ENCODE measurements around the gene ARHGAP40. TPM values are rescaled to one million over a fixed set of nuclear protein-coding genes. Genes with fewer than 3 reads are reported as not detected.

ARHGAP40 gene
- total and polyA plus RNA-seq, 2 of the 13 experiments (the other 11 are each of a cell fraction or from before 2014, with no cell fraction given), result 0.75 to 2.1 TPM

DNA sequence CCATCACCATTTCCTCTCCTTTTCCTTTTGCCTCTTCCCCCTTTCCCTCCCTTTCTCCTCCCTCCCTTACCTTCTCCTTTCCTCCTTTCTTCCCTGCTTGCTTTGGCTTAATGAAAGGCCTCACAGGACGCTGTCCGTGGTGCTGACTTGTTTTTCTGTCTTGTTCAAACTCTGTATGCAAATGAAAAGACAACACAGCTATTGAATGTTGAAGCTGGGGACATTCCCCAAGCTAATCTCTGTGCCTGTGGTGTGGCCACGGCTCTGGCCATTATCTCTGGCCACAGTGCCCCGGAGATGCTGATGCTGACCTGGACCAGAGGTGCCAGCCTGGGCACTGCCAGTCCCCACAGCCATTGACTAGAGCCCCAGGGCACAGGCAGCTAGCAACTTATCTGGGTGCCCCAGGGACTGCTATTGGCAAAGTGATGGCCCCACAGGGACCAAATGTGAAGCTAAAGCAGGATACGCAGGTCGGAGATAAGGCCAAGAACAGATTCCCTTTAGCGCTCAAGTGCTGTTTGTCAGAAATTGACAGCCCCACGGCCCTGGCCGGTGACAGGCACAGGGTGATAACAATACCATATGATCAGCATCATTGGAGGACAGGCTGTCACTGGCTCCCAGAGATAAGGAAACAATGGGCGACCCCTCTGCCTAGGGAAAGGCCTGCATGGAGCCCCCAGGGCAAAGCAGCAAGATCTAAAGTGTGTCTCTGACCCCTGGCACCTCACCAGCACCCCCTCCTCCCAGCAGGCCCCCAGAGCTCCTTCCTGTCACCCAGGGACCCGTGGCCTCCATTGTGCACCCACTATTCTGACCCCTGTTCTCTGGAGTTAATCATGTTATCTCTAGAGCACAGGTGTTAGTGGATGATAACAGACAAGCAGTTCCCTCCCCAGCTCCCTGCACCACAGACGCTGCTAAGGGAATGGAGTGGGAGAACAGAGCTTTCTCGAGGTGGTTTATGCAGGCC is 91.1 kb downstream of the ARHGAP40 start (continued):
- TF ChIP-seq TP53 (CRISPR knock-in tag; conservative IDR thresholded peaks at IDR 0.05) (no peak), ZNF124 (CRISPR knock-in tag; IDR thresholded peaks at IDR 0.05) (peak; percentile 91; the same call in 1 of the 2 replicates), ZNF383 (CRISPR knock-in tag; IDR thresholded peaks at IDR 0.05; ENCODE audit: borderline replicate concordance) (no peak), BORCS8-MEF2B (CRISPR knock-in tag; IDR thresholded peaks at IDR 0.05) (peak; percentile 95), ISX (CRISPR knock-in tag; conservative IDR thresholded peaks at IDR 0.05) (no peak), NFKB2 (CRISPR knock-in tag; IDR thresholded peaks at IDR 0.05; ENCODE audit: borderline replicate concordance) (no peak; the same call in 1 of the 2 replicates), ZNF30 (CRISPR knock-in tag; IDR thresholded peaks at IDR 0.05) (no peak), GABPB1 (CRISPR knock-in tag; IDR thresholded peaks at IDR 0.05) (peak; percentile 16; the same call in 1 of the 2 replicates), SP2 (CRISPR knock-in tag; IDR thresholded peaks at IDR 0.05) (no peak), MXD4 (CRISPR knock-in tag; IDR thresholded peaks at IDR 0.05) (peak; percentile 79; the same call in 1 of the 2 replicates), PRMT3 (CRISPR knock-in tag; IDR thresholded peaks at IDR 0.05; ENCODE audit: borderline replicate concordance, low read depth) (0 out of 2 replicates have a peak, but pooled peaks have one; percentile 70), ZNF572 (CRISPR knock-in tag; IDR thresholded peaks at IDR 0.05) (no peak), HNRNPH1 (optimal IDR thresholded peaks at IDR 0.05; ENCODE audit: low read depth, low read length) (no peak), NR1H2 (CRISPR knock-in tag; IDR thresholded peaks at IDR 0.05; ENCODE audit: borderline replicate concordance, low read depth) (no peak), FOXK1 (CRISPR knock-in tag; IDR thresholded peaks at IDR 0.05; ENCODE audit: borderline replicate concordance, low read depth) (peak; percentile 90; the same call in 1 of the 2 replicates), ASH2L (IDR thresholded peaks at IDR 0.05; ENCODE audit: insufficient read length, low read depth, low read length) (no peak)
- TF ChIP-seq, protein P1, sequence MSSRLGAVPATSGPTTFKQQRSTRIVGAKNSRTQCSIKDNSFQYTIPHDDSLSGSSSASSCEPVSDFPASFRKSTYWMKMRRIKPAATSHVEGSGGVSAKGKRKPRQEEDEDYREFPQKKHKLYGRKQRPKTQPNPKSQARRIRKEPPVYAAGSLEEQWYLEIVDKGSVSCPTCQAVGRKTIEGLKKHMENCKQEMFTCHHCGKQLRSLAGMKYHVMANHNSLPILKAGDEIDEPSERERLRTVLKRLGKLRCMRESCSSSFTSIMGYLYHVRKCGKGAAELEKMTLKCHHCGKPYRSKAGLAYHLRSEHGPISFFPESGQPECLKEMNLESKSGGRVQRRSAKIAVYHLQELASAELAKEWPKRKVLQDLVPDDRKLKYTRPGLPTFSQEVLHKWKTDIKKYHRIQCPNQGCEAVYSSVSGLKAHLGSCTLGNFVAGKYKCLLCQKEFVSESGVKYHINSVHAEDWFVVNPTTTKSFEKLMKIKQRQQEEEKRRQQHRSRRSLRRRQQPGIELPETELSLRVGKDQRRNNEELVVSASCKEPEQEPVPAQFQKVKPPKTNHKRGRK (CRISPR knock-in tag; IDR thresholded peaks at IDR 0.05), result no peak
- TF ChIP-seq, protein P2, sequence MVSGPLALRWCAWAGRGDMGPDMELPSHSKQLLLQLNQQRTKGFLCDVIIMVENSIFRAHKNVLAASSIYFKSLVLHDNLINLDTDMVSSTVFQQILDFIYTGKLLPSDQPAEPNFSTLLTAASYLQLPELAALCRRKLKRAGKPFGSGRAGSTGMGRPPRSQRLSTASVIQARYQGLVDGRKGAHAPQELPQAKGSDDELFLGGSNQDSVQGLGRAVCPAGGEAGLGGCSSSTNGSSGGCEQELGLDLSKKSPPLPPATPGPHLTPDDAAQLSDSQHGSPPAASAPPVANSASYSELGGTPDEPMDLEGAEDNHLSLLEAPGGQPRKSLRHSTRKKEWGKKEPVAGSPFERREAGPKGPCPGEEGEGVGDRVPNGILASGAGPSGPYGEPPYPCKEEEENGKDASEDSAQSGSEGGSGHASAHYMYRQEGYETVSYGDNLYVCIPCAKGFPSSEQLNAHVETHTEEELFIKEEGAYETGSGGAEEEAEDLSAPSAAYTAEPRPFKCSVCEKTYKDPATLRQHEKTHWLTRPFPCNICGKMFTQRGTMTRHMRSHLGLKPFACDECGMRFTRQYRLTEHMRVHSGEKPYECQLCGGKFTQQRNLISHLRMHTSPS (CRISPR knock-in tag; IDR thresholded peaks at IDR 0.05; ENCODE audit: low read depth), result no peak
- TF ChIP-seq, protein P3, sequence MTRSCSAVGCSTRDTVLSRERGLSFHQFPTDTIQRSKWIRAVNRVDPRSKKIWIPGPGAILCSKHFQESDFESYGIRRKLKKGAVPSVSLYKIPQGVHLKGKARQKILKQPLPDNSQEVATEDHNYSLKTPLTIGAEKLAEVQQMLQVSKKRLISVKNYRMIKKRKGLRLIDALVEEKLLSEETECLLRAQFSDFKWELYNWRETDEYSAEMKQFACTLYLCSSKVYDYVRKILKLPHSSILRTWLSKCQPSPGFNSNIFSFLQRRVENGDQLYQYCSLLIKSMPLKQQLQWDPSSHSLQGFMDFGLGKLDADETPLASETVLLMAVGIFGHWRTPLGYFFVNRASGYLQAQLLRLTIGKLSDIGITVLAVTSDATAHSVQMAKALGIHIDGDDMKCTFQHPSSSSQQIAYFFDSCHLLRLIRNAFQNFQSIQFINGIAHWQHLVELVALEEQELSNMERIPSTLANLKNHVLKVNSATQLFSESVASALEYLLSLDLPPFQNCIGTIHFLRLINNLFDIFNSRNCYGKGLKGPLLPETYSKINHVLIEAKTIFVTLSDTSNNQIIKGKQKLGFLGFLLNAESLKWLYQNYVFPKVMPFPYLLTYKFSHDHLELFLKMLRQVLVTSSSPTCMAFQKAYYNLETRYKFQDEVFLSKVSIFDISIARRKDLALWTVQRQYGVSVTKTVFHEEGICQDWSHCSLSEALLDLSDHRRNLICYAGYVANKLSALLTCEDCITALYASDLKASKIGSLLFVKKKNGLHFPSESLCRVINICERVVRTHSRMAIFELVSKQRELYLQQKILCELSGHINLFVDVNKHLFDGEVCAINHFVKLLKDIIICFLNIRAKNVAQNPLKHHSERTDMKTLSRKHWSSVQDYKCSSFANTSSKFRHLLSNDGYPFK (CRISPR knock-in tag; IDR thresholded peaks at IDR 0.05; ENCODE audit: borderline replicate concordance), result no peak
- TF ChIP-seq, protein P4, sequence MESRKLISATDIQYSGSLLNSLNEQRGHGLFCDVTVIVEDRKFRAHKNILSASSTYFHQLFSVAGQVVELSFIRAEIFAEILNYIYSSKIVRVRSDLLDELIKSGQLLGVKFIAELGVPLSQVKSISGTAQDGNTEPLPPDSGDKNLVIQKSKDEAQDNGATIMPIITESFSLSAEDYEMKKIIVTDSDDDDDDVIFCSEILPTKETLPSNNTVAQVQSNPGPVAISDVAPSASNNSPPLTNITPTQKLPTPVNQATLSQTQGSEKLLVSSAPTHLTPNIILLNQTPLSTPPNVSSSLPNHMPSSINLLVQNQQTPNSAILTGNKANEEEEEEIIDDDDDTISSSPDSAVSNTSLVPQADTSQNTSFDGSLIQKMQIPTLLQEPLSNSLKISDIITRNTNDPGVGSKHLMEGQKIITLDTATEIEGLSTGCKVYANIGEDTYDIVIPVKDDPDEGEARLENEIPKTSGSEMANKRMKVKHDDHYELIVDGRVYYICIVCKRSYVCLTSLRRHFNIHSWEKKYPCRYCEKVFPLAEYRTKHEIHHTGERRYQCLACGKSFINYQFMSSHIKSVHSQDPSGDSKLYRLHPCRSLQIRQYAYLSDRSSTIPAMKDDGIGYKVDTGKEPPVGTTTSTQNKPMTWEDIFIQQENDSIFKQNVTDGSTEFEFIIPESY (CRISPR knock-in tag; IDR thresholded peaks at IDR 0.05), result no peak
